H1 (cell line): ENCODE data around the gene JMJD7. TPM values are rescaled to one million over a fixed set of nuclear protein-coding genes. Genes with fewer than 3 reads are reported as not detected.

Experiments
- CTCF ChIA-PET: fragments of 300-600 bp; sonication (Branson Sonifier 250); formaldehyde crosslinking; loops from one replicate; lab custom pipeline; 2021; ENCODE audit not compliant: partially characterized antibody; lab: Charles Lee
- POLR2A ChIA-PET: fragments of 300-600 bp; sonication (Branson Sonifier 250); formaldehyde crosslinking; loops from one replicate; lab custom pipeline; 2021; ENCODE audit warnings: inconsistent platforms; ENCODE audit not compliant: partially characterized antibody; lab: Charles Lee
- DNase-seq, 2 experiments: peaks; one replicate each; pipeline versions ENCODE4 v3.0.0 to v3.0.0-alpha.2; 2010 to 2022; ENCODE audit warnings: low spot score in 2 of 2, low read depth in 1 of 2, mixed read lengths in 1 of 2
- FAIRE-seq: peaks from 2 replicates; lab custom pipeline; 2011; peaks lifted over from hg19 to GRCh38; lab: Jason Lieb, UNC
- H2AFZ ChIP-seq: 2 replicates; pipeline ENCODE4 v1.8.1; 2012; ENCODE audit warnings: low read length, inconsistent platforms
- H2AK5ac ChIP-seq: 2 replicates; pipeline ENCODE4 v1.6.1; 2013; ENCODE audit warnings: low read depth, low read length
- H2BK120ac ChIP-seq: replicated peaks from 2 replicates; pipeline ENCODE3; 2013; ENCODE audit warnings: low read depth, low read length, inconsistent platforms
- H2BK12ac ChIP-seq: 2 replicates; pipeline ENCODE4 v1.6.1; 2013; ENCODE audit warnings: low read depth, low read length
- H2BK15ac ChIP-seq: 2 replicates; pipeline ENCODE4 v1.6.1; 2013; ENCODE audit warnings: low read length
- H2BK20ac ChIP-seq: 2 replicates; pipeline ENCODE4 v1.6.1; 2013; ENCODE audit warnings: low read length
- H2BK5ac ChIP-seq: 2 replicates; pipeline ENCODE4 v1.6.1; 2013; ENCODE audit warnings: low read depth, low read length
- H3K14ac ChIP-seq: 2 replicates; pipeline ENCODE4 v1.6.1; 2013; ENCODE audit warnings: inconsistent platforms; ENCODE audit not compliant: insufficient read length
- H3K18ac ChIP-seq: 2 replicates; pipeline ENCODE4 v1.6.1; 2013; ENCODE audit warnings: low read length; ENCODE audit errors: extremely low read depth
- H3K23ac ChIP-seq: 2 replicates; pipeline ENCODE4 v1.6.1; 2013; ENCODE audit warnings: inconsistent platforms; ENCODE audit not compliant: insufficient read length
- H3K23me2 ChIP-seq: 2 replicates; pipeline ENCODE4 v1.6.1; 2013; ENCODE audit warnings: low read depth, low read length
- H3K27ac ChIP-seq: 2 replicates; pipeline ENCODE4 v1.6.1; 2011; ENCODE audit warnings: low read depth, low read length, inconsistent platforms
- H3K27me3 ChIP-seq, 4 experiments: replicated peaks in 1 of 4; 1 replicate in 1 of 4; 2 replicates in 3 of 4; pipeline versions ENCODE4 v1.6.1 to v1.8.1; 2011 to 2013; ENCODE audit warnings: low read length in 3 of 4, mild to moderate bottlenecking in 3 of 4, inconsistent platforms in 2 of 4, mixed read lengths in 2 of 4, moderate library complexity in 1 of 4; ENCODE audit not compliant: control insufficient read depth in 3 of 4, insufficient read depth in 3 of 4; ENCODE audit errors: extremely low read depth in 1 of 4
- H3K36me3 ChIP-seq, 4 experiments: 2 replicates each; pipeline versions ENCODE4 v1.6.1 to v1.8.1; 2011 to 2013; ENCODE audit warnings: mild to moderate bottlenecking in 4 of 4, low read length in 3 of 4, moderate library complexity in 2 of 4, control low read depth in 1 of 4, inconsistent platforms in 1 of 4; ENCODE audit not compliant: insufficient read depth in 4 of 4, control insufficient read depth in 2 of 4
- H3K4ac ChIP-seq: replicated peaks from 2 replicates; pipeline ENCODE3; 2013; ENCODE audit warnings: low read length, low read depth, mixed read lengths, inconsistent platforms; ENCODE audit not compliant: insufficient read length
- H3K4me1 ChIP-seq, 4 experiments: replicated peaks in 1 of 4; 1 replicate in 1 of 4; 2 replicates in 3 of 4; pipeline versions ENCODE4 v1.6.1 to v1.8.1; 2011 to 2013; ENCODE audit warnings: low read length in 3 of 4, inconsistent platforms in 2 of 4, mixed read lengths in 1 of 4; ENCODE audit not compliant: insufficient read depth in 4 of 4, control insufficient read depth in 3 of 4
- H3K4me2 ChIP-seq, 2 experiments: 2 replicates each; pipeline versions ENCODE4 v1.6.1 to v1.8.1; 2011 to 2013; ENCODE audit warnings: low read depth in 2 of 2, low read length in 2 of 2, control low read depth in 1 of 2, inconsistent platforms in 1 of 2, mild to moderate bottlenecking in 1 of 2; ENCODE audit not compliant: insufficient read depth in 1 of 2
- H3K4me3 ChIP-seq, 4 experiments: fragments of 200-600, 300-600 bp in 1 of 4; sonication (generic), shearing (Covaris generic), sonication (Bioruptor Twin) in 1 of 4; 2 replicates each; pipeline versions ENCODE4 v1.5.1 to v1.8.1; 2011 to 2016; ENCODE audit warnings: low read length in 4 of 4, low read depth in 3 of 4, control low read depth in 2 of 4, inconsistent platforms in 2 of 4, mild to moderate bottlenecking in 2 of 4, mixed read lengths in 1 of 4, moderate library complexity in 1 of 4; ENCODE audit not compliant: insufficient read depth in 2 of 4; ENCODE audit errors: extremely low read depth in 1 of 4
- H3K56ac ChIP-seq: replicated peaks from 2 replicates; pipeline ENCODE3; 2013; ENCODE audit warnings: low read depth, mild to moderate bottlenecking, mixed read lengths, low read length, inconsistent platforms; ENCODE audit not compliant: insufficient read length
- H3K79me1 ChIP-seq: 2 replicates; pipeline ENCODE4 v1.6.1; 2013; ENCODE audit warnings: low read depth, low read length, control low read depth
- H3K79me2 ChIP-seq, 2 experiments: 2 replicates each; pipeline versions ENCODE4 v1.6.1 to v1.8.1; 2012 to 2013; ENCODE audit warnings: low read length in 2 of 2, mild to moderate bottlenecking in 2 of 2, inconsistent platforms in 1 of 2; ENCODE audit not compliant: insufficient read depth in 2 of 2, control insufficient read depth in 1 of 2
- H3K9ac ChIP-seq, 4 experiments: replicated peaks in 1 of 4; 1 replicate in 1 of 4; 2 replicates in 3 of 4; pipeline versions ENCODE4 v1.6.1 to v1.8.1; 2011 to 2013; ENCODE audit warnings: low read depth in 3 of 4, low read length in 3 of 4, control low read depth in 2 of 4, mild to moderate bottlenecking in 2 of 4, moderate library complexity in 2 of 4, inconsistent platforms in 1 of 4; ENCODE audit errors: extremely low read depth in 1 of 4
- H3K9me3 ChIP-seq, 2 experiments: 2 replicates each; pipeline versions ENCODE4 v1.6.1 to v1.8.1; 2012 to 2013; ENCODE audit warnings: mild to moderate bottlenecking in 2 of 2, moderate library complexity in 2 of 2, control low read depth in 1 of 2, inconsistent platforms in 1 of 2, low read depth in 1 of 2, low read length in 1 of 2, mixed read lengths in 1 of 2; ENCODE audit not compliant: insufficient read depth in 2 of 2
- H4K20me1 ChIP-seq, 2 experiments: replicated peaks in 1 of 2; 2 replicates each; pipeline versions ENCODE3 to v1.8.1; 2011 to 2013; ENCODE audit warnings: inconsistent platforms in 2 of 2, low read length in 2 of 2, mild to moderate bottlenecking in 1 of 2; ENCODE audit not compliant: insufficient read depth in 2 of 2, control insufficient read depth in 1 of 2
- H4K5ac ChIP-seq: 2 replicates; pipeline ENCODE4 v1.6.1; 2013; ENCODE audit warnings: low read length, low read depth, mixed read lengths, inconsistent platforms; ENCODE audit not compliant: insufficient read length
- H4K8ac ChIP-seq: 2 replicates; pipeline ENCODE4 v1.8.0; 2013; ENCODE audit warnings: mild to moderate bottlenecking, moderate library complexity, low read length, inconsistent platforms; ENCODE audit not compliant: insufficient read depth; ENCODE audit errors: extremely low read depth
- H4K91ac ChIP-seq: replicated peaks from 2 replicates; pipeline ENCODE3; 2013; ENCODE audit warnings: low read length, mixed read lengths, inconsistent platforms; ENCODE audit not compliant: insufficient read length
- E2F6 ChIP-seq: IDR thresholded peaks from 2 replicates; pipeline ENCODE4 v1.6.1; 2012; ENCODE audit warnings: inconsistent platforms
- EGR1 ChIP-seq: IDR thresholded peaks from 2 replicates; pipeline ENCODE4 v1.6.1; 2011; ENCODE audit warnings: low read depth, low read length, borderline replicate concordance
- MAFK ChIP-seq: IDR thresholded peaks from 2 replicates; pipeline ENCODE4 v1.6.1; 2012; ENCODE audit warnings: low read depth, mild to moderate bottlenecking, improper control_type of control experiment, low read length
- RNF2 ChIP-seq: fragments of 200-900, 300-1000 bp; sonication (generic); IDR thresholded peaks from 2 replicates; pipeline ENCODE4 v1.7.1; 2016; ENCODE audit warnings: borderline replicate concordance, low read depth, mild to moderate bottlenecking, antibody characterized with exemption, low read length; ENCODE audit not compliant: poor library complexity, severe bottlenecking; ENCODE audit errors: missing control alignments
- SAP30 ChIP-seq: fragments of 300-600 bp; sonication (generic); IDR thresholded peaks from 2 replicates; pipeline ENCODE4 v1.7.1; 2012; ENCODE audit warnings: low read length, moderate library complexity, mild to moderate bottlenecking, inconsistent platforms; ENCODE audit not compliant: insufficient read depth, insufficient replicate concordance
- TAF1 ChIP-seq: IDR thresholded peaks from 2 replicates; pipeline ENCODE4 v1.6.1; 2011; ENCODE audit warnings: mild to moderate bottlenecking, low read depth, low read length
- WGBS, 2 experiments: shearing (Covaris generic) in 1 of 2; methylation state at CpG; one replicate each; pipeline versions ENCODE4 v1.1.6 to v1.1.7; 2013 to 2015; ENCODE audit warnings: low lambda C conversion rate in 2 of 2, mixed read lengths in 2 of 2, inconsistent platforms in 1 of 2, low coverage in 1 of 2, missing lambda C conversion rate in 1 of 2; ENCODE audit not compliant: insufficient replicate concordance in 2 of 2, insufficient coverage in 1 of 2, insufficient read length in 1 of 2; ENCODE audit errors: extremely low coverage in 1 of 2, missing lambda C conversion rate in 1 of 2; 5-methylcytosine and 5-hydroxymethylcytosine counted together
- polyA plus RNA-seq, 7 experiments: library from polyadenylated mRNA; depleted of rRNA in 3 of 7; stranded (reverse) in 5 of 7; unstranded in 2 of 7; fragments of >200 nt in 5 of 7; fragments of 200-250 nt in 2 of 7; gene quantifications; 1 replicate in 5 of 7; 2 replicates in 1 of 7; 4 replicates in 1 of 7; pipeline versions ENCODE4 v1.2.1 to v1.2.3, GENCODE V29; 2011 to 2013; ENCODE audit warnings: missing spikeins in 2 of 7, mixed read lengths in 2 of 7
- total RNA-seq: library from RNA; stranded (reverse); fragmentation: NEBNext Ultra II Directional; extraction: Animal tissue kit (Norgen Biotek cat#: 25700); gene quantifications from 2 replicates; pipeline ENCODE4 v1.2.1, GENCODE V29; 2021

JMJD7 gene
- total and polyA plus RNA-seq, 2 of the 8 experiments (the other 6 are each of a cell fraction or from before 2014, with no cell fraction given), result 15.0 to 20.0 TPM

- no peaks in the 10 kb centered on the region for H3K23me2 ChIP-seq
- no peak overlapping the region for H3K23ac ChIP-seq
- no peak overlapping the region for H3K14ac ChIP-seq
- no peaks in the 10 kb centered on the region for H3K79me2 ChIP-seq
- POLR2A ChIA-PET, result interaction anchor here (0.8 to 1.6 kb wide), 3 partner anchors 29 to 48 kb away, joined by 3 to 5 read pairs (median 3); partner anchors contain the start of gene MAPKBP1
- no peaks in the 10 kb centered on the region; a peak in 1 of 7 replicates for H3K4me1 ChIP-seq
- H4K91ac ChIP-seq, result no peak overlapping the region
- no peak overlapping the region for H2BK15ac ChIP-seq
- H3K56ac ChIP-seq, result no peak overlapping the region
- H4K20me1 ChIP-seq, result peaks cover 0 to 1% of the 10 kb centered on the region in 2 experiments
- H4K8ac ChIP-seq, result no peak overlapping the region
- no peak overlapping the region for H3K9ac ChIP-seq
- H3K36me3 ChIP-seq, result peaks cover 0 to 3% (median 0%) of the 10 kb centered on the region in 4 experiments; a peak in 4 of 8 replicates
- H3K4me2 ChIP-seq, result no peak overlapping the region
- H2AFZ ChIP-seq, result no peak overlapping the region
- no peak overlapping the region for H2BK20ac ChIP-seq
- WGBS, 2 experiments, result 92% methylated on average over 6 of the region's 6 CpGs; no CpG with 5 or more reads in 1 of the 2 experiments
- H4K5ac ChIP-seq, result no peak overlapping the region
- FAIRE-seq (no peak), DNase-seq (no peak)
- no peak overlapping the region for H3K4me3 ChIP-seq
- no peaks in the 10 kb centered on the region for H3K9me3 ChIP-seq
- TF ChIP-seq TAF1 (no peak), EGR1 (no peak), MAFK (no peak), RNF2 (no peak), E2F6 (no peak), SAP30 (no peak)
- no peak overlapping the region for H3K18ac ChIP-seq
- H2BK12ac ChIP-seq, result no peak overlapping the region
- no peak overlapping the region for H3K27ac ChIP-seq
- CTCF ChIA-PET, result interaction anchor here (1.0 to 3.5 kb wide), 8 partner anchors 9 to 217 kb away, joined by 3 to 32 read pairs (median 4); partner anchors contain the start of gene MAPKBP1
- no peak overlapping the region for H3K4ac ChIP-seq
- no peaks in the 10 kb centered on the region for H3K27me3 ChIP-seq
- no peak overlapping the region for H2BK5ac ChIP-seq
- no peaks in the 10 kb centered on the region for H3K79me1 ChIP-seq
- H2AK5ac ChIP-seq, result no peak overlapping the region
- H2BK120ac ChIP-seq, result no peak overlapping the region
These were observed 7.0 kb upstream of the JMJD7 start for GRCh38 chr15:41820791-41821423.
